NCI-H2107 treated with DMSO at 0.1 percent for 48 hours (cell line): ENCODE measurements around the gene UQCRFS1.

Source experiments
- DNase-seq: peaks from one replicate; lab custom pipeline; 2025; ENCODE audit not compliant: unreplicated experiment; lab: John Stamatoyannopoulos, UW

The UQCRFS1 gene

GRCh38 chr19:29170554-29170953, 42.4 kb downstream of the UQCRFS1 start:
- DNase-seq = no peak

- no peak for DNase-seq
Observed at GRCh38 chr19:29162694-29163093, 50.3 kb downstream of the UQCRFS1 start.

GRCh38 chr19:29155683-29156082, 57.3 kb downstream of the UQCRFS1 start:
- no peak for DNase-seq
